HL-60 (cell line): ENCODE data around the gene NTSR2.
A peak's percentile ranks its signal among the peaks of the same experiment; 100 is the strongest.

Experiments used
- DNase-seq, 2 experiments: peaks; one replicate each; pipeline ENCODE4 v3.0.0-alpha.2; 2010 to 2020; ENCODE audit warnings: low read depth in 1 of 2, low spot score in 1 of 2
- H3K27ac ChIP-seq: fragments of 250-450 bp; sonication (Bioruptor Pico); replicated peaks from 2 replicates; pipeline ENCODE4 v1.5.1; 2020; ENCODE audit warnings: mild to moderate bottlenecking, moderate library complexity
- H3K27me3 ChIP-seq: fragments of 250-450 bp; sonication (Bioruptor Pico); 2 replicates; pipeline ENCODE4 v1.5.1; 2021; ENCODE audit warnings: mild to moderate bottlenecking, moderate library complexity; ENCODE audit not compliant: insufficient read depth, poor library complexity, severe bottlenecking
- H3K4me3 ChIP-seq: replicated peaks from 2 replicates; pipeline ENCODE4 v1.5.1; 2011; ENCODE audit warnings: mild to moderate bottlenecking, control low read depth, low read length; ENCODE audit not compliant: insufficient read depth
- GABPA ChIP-seq: IDR thresholded peaks from 2 replicates; pipeline ENCODE4 v1.6.1; 2012; ENCODE audit warnings: low read depth
- POLR2AphosphoS5 ChIP-seq: IDR thresholded peaks from 2 replicates; pipeline ENCODE4 v1.6.1; 2012; ENCODE audit warnings: low read depth
- SPI1 ChIP-seq: IDR thresholded peaks from 2 replicates; pipeline ENCODE4 v1.6.1; 2012; ENCODE audit warnings: low read depth, mild to moderate bottlenecking, borderline replicate concordance
- TF ChIP-seq, protein P1 (sequence below): IDR thresholded peaks from 2 replicates; pipeline ENCODE4 v1.6.1; 2012; ENCODE audit warnings: low read depth; ENCODE audit not compliant: insufficient replicate concordance
- TF ChIP-seq, protein P2 (sequence below): IDR thresholded peaks from one replicate; pipeline ENCODE4 v1.5.1; 2011; ENCODE audit warnings: low read length, control low read depth, inconsistent platforms; ENCODE audit not compliant: insufficient read depth

Gene NTSR2

DNA sequence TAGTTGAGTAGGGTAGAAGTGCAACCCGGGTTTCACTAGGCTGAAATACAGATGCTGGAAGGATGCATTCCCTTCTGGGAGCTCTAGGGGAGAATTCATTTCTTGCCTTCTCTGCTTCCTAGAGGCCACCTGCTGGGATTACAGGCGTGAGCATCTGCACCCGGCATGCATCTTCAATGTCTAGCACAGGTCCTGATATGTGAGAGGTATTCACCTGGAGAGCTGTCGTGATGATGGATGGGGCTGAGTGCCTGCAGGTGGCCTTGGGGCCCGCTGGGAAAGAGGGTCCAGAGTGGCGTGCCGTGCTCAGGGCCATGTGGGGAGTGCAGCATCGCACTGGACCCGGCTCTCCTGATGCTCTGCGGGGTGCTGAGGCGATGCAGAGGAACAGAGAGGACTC, 6.6 kb upstream of the NTSR2 start:
- DNase-seq: no peak
- no peak overlapping the region for H3K4me3 ChIP-seq
- TF ChIP-seq GABPA: no peak
- TF ChIP-seq, protein P1, sequence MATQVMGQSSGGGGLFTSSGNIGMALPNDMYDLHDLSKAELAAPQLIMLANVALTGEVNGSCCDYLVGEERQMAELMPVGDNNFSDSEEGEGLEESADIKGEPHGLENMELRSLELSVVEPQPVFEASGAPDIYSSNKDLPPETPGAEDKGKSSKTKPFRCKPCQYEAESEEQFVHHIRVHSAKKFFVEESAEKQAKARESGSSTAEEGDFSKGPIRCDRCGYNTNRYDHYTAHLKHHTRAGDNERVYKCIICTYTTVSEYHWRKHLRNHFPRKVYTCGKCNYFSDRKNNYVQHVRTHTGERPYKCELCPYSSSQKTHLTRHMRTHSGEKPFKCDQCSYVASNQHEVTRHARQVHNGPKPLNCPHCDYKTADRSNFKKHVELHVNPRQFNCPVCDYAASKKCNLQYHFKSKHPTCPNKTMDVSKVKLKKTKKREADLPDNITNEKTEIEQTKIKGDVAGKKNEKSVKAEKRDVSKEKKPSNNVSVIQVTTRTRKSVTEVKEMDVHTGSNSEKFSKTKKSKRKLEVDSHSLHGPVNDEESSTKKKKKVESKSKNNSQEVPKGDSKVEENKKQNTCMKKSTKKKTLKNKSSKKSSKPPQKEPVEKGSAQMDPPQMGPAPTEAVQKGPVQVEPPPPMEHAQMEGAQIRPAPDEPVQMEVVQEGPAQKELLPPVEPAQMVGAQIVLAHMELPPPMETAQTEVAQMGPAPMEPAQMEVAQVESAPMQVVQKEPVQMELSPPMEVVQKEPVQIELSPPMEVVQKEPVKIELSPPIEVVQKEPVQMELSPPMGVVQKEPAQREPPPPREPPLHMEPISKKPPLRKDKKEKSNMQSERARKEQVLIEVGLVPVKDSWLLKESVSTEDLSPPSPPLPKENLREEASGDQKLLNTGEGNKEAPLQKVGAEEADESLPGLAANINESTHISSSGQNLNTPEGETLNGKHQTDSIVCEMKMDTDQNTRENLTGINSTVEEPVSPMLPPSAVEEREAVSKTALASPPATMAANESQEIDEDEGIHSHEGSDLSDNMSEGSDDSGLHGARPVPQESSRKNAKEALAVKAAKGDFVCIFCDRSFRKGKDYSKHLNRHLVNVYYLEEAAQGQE: no peak
- no peak for TF ChIP-seq POLR2AphosphoS5
- no peak for TF ChIP-seq SPI1
- TF ChIP-seq, protein P2, sequence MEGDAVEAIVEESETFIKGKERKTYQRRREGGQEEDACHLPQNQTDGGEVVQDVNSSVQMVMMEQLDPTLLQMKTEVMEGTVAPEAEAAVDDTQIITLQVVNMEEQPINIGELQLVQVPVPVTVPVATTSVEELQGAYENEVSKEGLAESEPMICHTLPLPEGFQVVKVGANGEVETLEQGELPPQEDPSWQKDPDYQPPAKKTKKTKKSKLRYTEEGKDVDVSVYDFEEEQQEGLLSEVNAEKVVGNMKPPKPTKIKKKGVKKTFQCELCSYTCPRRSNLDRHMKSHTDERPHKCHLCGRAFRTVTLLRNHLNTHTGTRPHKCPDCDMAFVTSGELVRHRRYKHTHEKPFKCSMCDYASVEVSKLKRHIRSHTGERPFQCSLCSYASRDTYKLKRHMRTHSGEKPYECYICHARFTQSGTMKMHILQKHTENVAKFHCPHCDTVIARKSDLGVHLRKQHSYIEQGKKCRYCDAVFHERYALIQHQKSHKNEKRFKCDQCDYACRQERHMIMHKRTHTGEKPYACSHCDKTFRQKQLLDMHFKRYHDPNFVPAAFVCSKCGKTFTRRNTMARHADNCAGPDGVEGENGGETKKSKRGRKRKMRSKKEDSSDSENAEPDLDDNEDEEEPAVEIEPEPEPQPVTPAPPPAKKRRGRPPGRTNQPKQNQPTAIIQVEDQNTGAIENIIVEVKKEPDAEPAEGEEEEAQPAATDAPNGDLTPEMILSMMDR: no peak
- peaks cover 8% of the 10 kb centered on the region for H3K27me3 ChIP-seq
- H3K27ac ChIP-seq: no peak overlapping the region

DNA sequence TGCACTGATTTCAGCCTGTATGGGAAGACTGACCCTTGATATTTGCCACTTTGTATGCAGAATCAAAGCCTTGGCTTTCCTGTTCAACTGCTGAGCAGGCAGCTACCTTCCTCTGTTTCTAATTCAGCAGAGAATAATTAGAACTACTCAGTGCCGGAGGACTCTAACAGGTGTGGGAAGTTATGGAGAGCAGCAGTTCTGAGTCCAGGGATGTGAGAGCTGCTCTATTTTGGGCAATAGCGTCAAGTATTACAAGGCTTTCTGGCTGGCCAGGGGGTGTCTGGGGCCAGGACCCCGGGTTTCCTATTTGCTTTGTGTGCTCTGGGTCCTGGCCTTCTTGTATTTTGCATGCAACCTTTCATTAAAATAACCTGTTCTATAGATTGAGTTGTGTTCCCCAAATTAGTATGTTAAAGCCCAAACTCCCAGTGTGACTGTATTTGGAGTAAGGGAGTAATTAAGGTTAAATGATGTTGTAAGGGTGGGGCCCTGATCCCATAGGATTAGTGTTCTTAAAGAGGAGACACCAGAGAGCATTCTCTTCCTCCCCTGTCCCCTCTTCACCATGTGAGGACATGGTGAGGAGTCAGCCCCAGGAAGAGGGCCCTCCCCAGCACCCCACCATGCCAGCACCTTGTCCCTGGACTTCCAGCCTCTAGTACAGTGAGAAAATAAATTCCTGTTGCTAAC, 5.6 kb upstream of the NTSR2 start:
- TF ChIP-seq GABPA: no peak
- TF ChIP-seq, protein P2: no peak
- TF ChIP-seq, protein P1: no peak
- TF ChIP-seq POLR2AphosphoS5: no peak
- no peak for TF ChIP-seq SPI1
- no peak overlapping the region for H3K27ac ChIP-seq
- no peak overlapping the region for H3K4me3 ChIP-seq
- no peak for DNase-seq
- peaks cover 8% of the 10 kb centered on the region for H3K27me3 ChIP-seq

DNA sequence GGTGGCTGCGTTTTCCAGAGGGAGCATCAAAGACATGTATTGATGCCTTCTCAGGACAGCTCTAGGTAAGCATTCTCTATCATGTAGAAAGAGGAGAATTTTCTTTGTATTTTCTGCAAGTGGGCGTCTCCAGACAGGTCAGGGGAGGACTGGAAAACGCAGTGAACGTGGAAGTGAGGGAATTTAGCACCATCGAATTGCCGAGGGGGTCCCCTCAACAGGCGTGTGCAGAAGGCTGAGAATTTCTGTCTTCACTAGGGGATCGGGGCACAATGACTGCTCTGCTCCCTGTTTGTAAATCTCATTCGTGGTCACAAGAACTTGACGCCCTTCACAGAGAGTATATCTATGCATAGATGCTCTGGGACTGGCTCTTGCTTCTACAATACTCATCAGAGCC, 5.0 kb upstream of the NTSR2 start:
- DNase-seq: no peak
- no peak for TF ChIP-seq GABPA
- no peak for TF ChIP-seq POLR2AphosphoS5
- H3K27ac ChIP-seq: no peak overlapping the region
- H3K4me3 ChIP-seq: no peak overlapping the region
- peaks cover 11% of the 10 kb centered on the region for H3K27me3 ChIP-seq

DNA sequence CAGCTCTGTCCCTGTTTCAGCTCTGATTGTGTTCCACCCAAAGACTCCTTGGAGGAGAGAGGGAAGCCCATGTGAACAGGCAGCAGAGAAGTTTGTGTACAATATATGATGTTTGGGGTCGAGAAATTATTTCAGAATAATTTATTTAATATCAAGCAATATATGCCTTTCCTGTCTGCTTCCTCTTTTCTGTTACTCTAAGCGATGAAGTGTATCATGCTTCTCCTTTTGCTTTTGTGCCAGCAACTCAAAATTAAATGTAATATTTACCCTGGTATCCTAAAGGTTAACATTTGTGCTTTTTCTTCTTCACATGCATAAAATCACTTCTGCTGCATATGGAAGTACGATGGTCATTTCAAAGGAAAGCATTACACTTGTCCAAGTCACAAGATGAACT, 2.4 kb upstream of the NTSR2 start:
- no peak overlapping the region for H3K4me3 ChIP-seq
- DNase-seq: no peak
- TF ChIP-seq GABPA: no peak
- 0 out of 2 replicates have a peak, but pooled peaks have one; percentile 6 for TF ChIP-seq SPI1
- H3K27me3 ChIP-seq: peaks cover 8% of the 10 kb centered on the region
- no peak overlapping the region for H3K27ac ChIP-seq
